BLaER1 treated with 17β-estradiol and CSF1 and Interleukin-3, amounts not matched to agents 10 nM and 100 nM (cell line): ENCODE results near the gene DNM3.

Source experiments
- H3K27ac ChIP-seq, 11 experiments: shearing (Covaris generic); formaldehyde crosslinking; 2 replicates each; pipeline ENCODE4 v1.8.1; 2022
- H3K27me3 ChIP-seq, 11 experiments: shearing (Covaris generic); formaldehyde crosslinking; 2 replicates each; pipeline ENCODE4 v1.8.1; 2022
- H3K36me3 ChIP-seq, 11 experiments: shearing (Covaris generic); formaldehyde crosslinking; 2 replicates each; pipeline ENCODE4 v1.8.1; 2022
- H3K4me1 ChIP-seq, 10 experiments: shearing (Covaris generic); formaldehyde crosslinking; 2 replicates each; pipeline ENCODE4 v1.8.1; 2022
- H3K4me2 ChIP-seq, 11 experiments: shearing (Covaris generic); formaldehyde crosslinking; 2 replicates each; pipeline ENCODE4 v1.8.1; 2022
- H3K4me3 ChIP-seq, 10 experiments: shearing (Covaris generic); formaldehyde crosslinking; 2 replicates each; pipeline ENCODE4 v1.8.1; 2022
- H3K9ac ChIP-seq, 11 experiments: shearing (Covaris generic); formaldehyde crosslinking; 2 replicates each; pipeline ENCODE4 v1.8.1; 2022
- H3K9me3 ChIP-seq, 11 experiments: shearing (Covaris generic); formaldehyde crosslinking; replicated peaks in 1 of 11; 2 replicates each; pipeline ENCODE4 v1.8.1; 2022
- H4K20me1 ChIP-seq, 11 experiments: shearing (Covaris generic); formaldehyde crosslinking; 2 replicates each; pipeline ENCODE4 v1.8.1; 2022
- Cebpa-rat ChIP-seq, 11 experiments: shearing (Covaris generic); IDR thresholded peaks; 2 replicates each; pipeline ENCODE4 v1.8.1; 2022

The DNM3 gene

DNA sequence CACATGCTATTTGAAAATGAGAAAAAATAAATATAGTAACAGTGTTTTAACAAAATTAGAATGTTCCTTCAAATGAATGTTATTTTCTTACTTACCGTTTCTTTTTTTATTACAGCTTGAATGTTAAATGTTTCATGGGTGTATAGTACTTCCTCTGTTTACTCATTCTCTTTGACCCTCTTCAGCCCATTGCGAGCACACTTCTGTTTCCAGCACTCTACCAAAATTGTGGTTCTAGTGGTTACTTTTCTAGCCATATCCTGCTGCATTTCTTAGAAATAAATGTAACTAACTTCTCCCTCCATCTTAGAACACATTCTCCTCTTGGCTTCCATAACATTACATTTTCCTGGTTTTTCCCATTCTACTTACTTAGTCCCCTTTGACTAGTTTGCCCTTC lies 389.2 kb downstream of the DNM3 start:
- no peak overlapping the region for H3K9ac ChIP-seq
- H3K4me1 ChIP-seq: no peaks in the 10 kb centered on the region
- H4K20me1 ChIP-seq: no peaks in the 10 kb centered on the region
- no peak overlapping the region for H3K27ac ChIP-seq
- no peak for TF ChIP-seq Cebpa-rat (IDR thresholded peaks at IDR 0.05)
- no peaks in the 10 kb centered on the region for H3K9me3 ChIP-seq
- H3K27me3 ChIP-seq: no peaks in the 10 kb centered on the region
- H3K4me2 ChIP-seq: no peak overlapping the region
- H3K36me3 ChIP-seq: no peaks in the 10 kb centered on the region
- no peak overlapping the region for H3K4me3 ChIP-seq

- no peaks in the 10 kb centered on the region for H3K27me3 ChIP-seq
- no peaks in the 10 kb centered on the region for H3K36me3 ChIP-seq
- no peaks in the 10 kb centered on the region for H4K20me1 ChIP-seq
- no peak for TF ChIP-seq Cebpa-rat (IDR thresholded peaks at IDR 0.05)
- H3K4me3 ChIP-seq: no peak overlapping the region
- no peak overlapping the region for H3K9ac ChIP-seq
- no peaks in the 10 kb centered on the region for H3K9me3 ChIP-seq
- H3K4me2 ChIP-seq: no peak overlapping the region
- no peaks in the 10 kb centered on the region; a peak in 1 of 20 replicates for H3K4me1 ChIP-seq
- no peak overlapping the region for H3K27ac ChIP-seq
Measured at GRCh38 chr1:172236958-172237357, 395.7 kb downstream of the DNM3 start.

DNA sequence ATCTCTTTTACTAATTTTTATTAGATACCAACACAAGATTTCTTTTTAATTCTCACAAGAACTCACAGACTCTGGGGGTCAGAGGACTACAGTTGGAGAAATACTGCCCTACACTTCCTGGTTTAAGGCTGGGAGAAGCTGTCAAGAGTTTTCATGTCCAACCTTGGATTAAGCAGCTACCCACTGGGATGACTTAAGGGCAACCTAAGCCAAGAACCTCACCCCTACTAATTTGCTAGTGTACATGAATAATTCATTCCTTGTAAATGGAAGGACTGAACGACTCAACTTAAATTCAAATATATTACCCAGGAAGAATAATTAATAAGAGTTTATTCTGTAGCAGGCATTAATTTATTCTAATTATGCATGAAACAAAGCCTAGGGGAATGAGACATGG lies 396.9 kb downstream of the DNM3 start:
- H3K4me2 ChIP-seq: no peak overlapping the region

GRCh38 chr1:172238965-172239364 lies 397.7 kb downstream of the DNM3 start:
- no peaks in the 10 kb centered on the region for H3K9me3 ChIP-seq
- TF ChIP-seq Cebpa-rat (IDR thresholded peaks at IDR 0.05): no peak
- H3K4me3 ChIP-seq: no peak overlapping the region
- H3K27me3 ChIP-seq: no peaks in the 10 kb centered on the region
- no peak overlapping the region for H3K27ac ChIP-seq
- no peaks in the 10 kb centered on the region for H4K20me1 ChIP-seq
- no peak overlapping the region for H3K9ac ChIP-seq
- no peak overlapping the region for H3K4me2 ChIP-seq
- no peaks in the 10 kb centered on the region for H3K36me3 ChIP-seq
- H3K4me1 ChIP-seq: no peaks in the 10 kb centered on the region; a peak in 1 of 20 replicates

More for the DNA sequence above, 396.9 kb downstream of the DNM3 start:
- Histone ChIP-seq H3K9ac (no peak overlapping the region), H3K4me1 (no peaks in the 10 kb centered on the region; a peak in 1 of 20 replicates), H3K9me3 (no peaks in the 10 kb centered on the region), H3K36me3 (no peaks in the 10 kb centered on the region), H4K20me1 (no peaks in the 10 kb centered on the region), H3K27me3 (no peaks in the 10 kb centered on the region), H3K27ac (no peak overlapping the region), H3K4me3 (no peak overlapping the region)
- TF ChIP-seq Cebpa-rat (IDR thresholded peaks at IDR 0.05): no peak

- Histone ChIP-seq H3K36me3 (no peaks in the 10 kb centered on the region), H3K4me1 (no peaks in the 10 kb centered on the region; a peak in 1 of 20 replicates), H3K9me3 (no peaks in the 10 kb centered on the region), H3K4me2 (no peak overlapping the region), H3K27me3 (no peaks in the 10 kb centered on the region), H3K9ac (no peak overlapping the region), H3K27ac (no peak overlapping the region), H3K4me3 (no peak overlapping the region), H4K20me1 (no peaks in the 10 kb centered on the region)
- TF ChIP-seq Cebpa-rat (IDR thresholded peaks at IDR 0.05): no peak
Measured at GRCh38 chr1:172239901-172240300, 398.6 kb downstream of the DNM3 start.

- TF ChIP-seq Cebpa-rat (IDR thresholded peaks at IDR 0.05): no peak
- no peaks in the 10 kb centered on the region for H3K27me3 ChIP-seq
- H3K4me1 ChIP-seq: no peaks in the 10 kb centered on the region; a peak in 1 of 20 replicates
- H3K4me2 ChIP-seq: no peak overlapping the region
- H3K36me3 ChIP-seq: no peaks in the 10 kb centered on the region
- no peaks in the 10 kb centered on the region for H3K9me3 ChIP-seq
- H3K4me3 ChIP-seq: no peak overlapping the region
- no peak overlapping the region for H3K27ac ChIP-seq
- H4K20me1 ChIP-seq: no peaks in the 10 kb centered on the region
- no peak overlapping the region for H3K9ac ChIP-seq
Measured at GRCh38 chr1:172241540-172241939, 400.2 kb downstream of the DNM3 start.

- H3K27ac ChIP-seq: no peak overlapping the region
- TF ChIP-seq Cebpa-rat (IDR thresholded peaks at IDR 0.05): no peak
Measured at GRCh38 chr1:172244865-172245264, 403.6 kb downstream of the DNM3 start.

GRCh38 chr1:172245788-172246187 lies 404.5 kb downstream of the DNM3 start:
- Histone ChIP-seq H3K27me3 (no peaks in the 10 kb centered on the region), H4K20me1 (no peaks in the 10 kb centered on the region), H3K4me2 (no peak overlapping the region), H3K4me3 (no peak overlapping the region), H3K9ac (no peak overlapping the region), H3K4me1 (no peaks in the 10 kb centered on the region), H3K9me3 (no peaks in the 10 kb centered on the region), H3K27ac (no peak overlapping the region), H3K36me3 (no peaks in the 10 kb centered on the region)
- TF ChIP-seq Cebpa-rat (IDR thresholded peaks at IDR 0.05): no peak

More at GRCh38 chr1:172244865-172245264, 403.6 kb downstream of the DNM3 start:
- Histone ChIP-seq H3K36me3 (no peaks in the 10 kb centered on the region), H3K9ac (no peak overlapping the region), H3K4me1 (no peaks in the 10 kb centered on the region), H3K4me3 (no peak overlapping the region), H3K27me3 (no peaks in the 10 kb centered on the region), H4K20me1 (no peaks in the 10 kb centered on the region), H3K9me3 (no peaks in the 10 kb centered on the region), H3K4me2 (no peak overlapping the region)

DNA sequence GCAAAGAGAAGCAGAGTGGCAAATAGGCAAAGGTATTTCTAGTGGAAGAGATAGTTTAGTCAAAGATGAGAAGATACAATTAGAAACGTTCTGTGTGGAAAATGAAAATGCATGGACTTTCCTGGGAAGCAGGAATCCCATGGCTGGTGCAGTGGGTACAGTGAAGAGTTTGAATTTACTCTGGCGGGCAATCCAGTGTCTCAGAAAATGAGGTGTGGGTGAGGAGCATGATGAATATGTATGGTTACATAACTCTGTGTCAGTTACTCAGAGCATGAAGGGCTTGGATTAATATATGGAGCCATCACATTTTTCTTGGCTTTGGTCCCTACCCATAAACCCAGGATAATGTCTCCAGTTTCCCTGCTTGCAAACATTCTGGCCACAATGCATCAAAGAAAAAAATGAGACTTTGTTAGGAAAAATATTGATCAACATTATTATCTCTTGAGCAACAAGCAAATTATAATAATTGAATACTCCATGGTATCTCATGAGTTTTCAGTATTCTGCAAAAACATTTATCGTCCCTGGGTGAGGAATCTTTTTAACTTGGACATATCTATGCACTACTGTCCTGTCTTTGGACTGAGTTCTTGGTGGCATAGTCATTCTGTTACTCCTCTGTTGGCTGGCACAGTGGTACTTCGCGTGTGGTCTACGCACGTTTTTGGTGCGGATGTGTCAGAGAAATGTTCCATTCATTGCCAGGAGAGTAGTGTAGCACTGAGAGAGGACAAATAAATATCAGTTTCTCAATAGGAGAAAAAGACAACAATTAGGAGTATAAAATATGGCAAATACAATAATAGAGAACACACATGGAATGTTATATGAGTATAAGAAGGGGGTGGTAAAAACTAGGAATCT lies 405.5 kb downstream of the DNM3 start:
- Histone ChIP-seq H3K9me3 (no peaks in the 10 kb centered on the region), H3K4me3 (no peak overlapping the region), H3K36me3 (no peaks in the 10 kb centered on the region), H3K27me3 (no peaks in the 10 kb centered on the region), H3K4me2 (no peak overlapping the region), H3K4me1 (no peaks in the 10 kb centered on the region), H3K27ac (no peak overlapping the region), H4K20me1 (no peaks in the 10 kb centered on the region), H3K9ac (no peak overlapping the region)
- no peak for TF ChIP-seq Cebpa-rat (IDR thresholded peaks at IDR 0.05)

DNA sequence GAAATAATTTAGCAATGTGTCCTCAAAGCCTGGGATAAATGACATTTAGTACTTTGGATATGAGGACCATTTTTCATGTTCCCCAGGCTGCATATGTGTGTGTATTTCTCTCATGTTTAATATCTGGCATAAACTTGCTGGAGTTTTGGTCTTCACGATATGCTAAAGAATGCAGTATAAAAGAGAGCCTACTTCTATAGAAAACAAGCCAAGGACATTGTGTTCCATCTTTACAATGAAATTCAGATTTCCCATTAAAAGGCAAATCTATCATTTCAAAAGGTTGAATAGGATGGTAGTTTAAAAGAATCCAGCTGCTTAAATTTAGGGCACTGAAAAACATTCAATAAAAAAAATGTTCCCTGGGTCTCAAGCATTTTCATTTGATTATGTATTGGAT lies 410.2 kb downstream of the DNM3 start:
- Histone ChIP-seq H3K9ac (no peak overlapping the region), H3K4me2 (no peak overlapping the region), H3K9me3 (no peaks in the 10 kb centered on the region), H3K27me3 (no peaks in the 10 kb centered on the region), H3K36me3 (no peaks in the 10 kb centered on the region), H3K4me3 (no peak overlapping the region), H3K4me1 (peaks cover 6 to 18% (median 15%) of the 10 kb centered on the region in 10 experiments), H3K27ac (no peak overlapping the region), H4K20me1 (no peaks in the 10 kb centered on the region)
- TF ChIP-seq Cebpa-rat (IDR thresholded peaks at IDR 0.05): no peak
